ENCODE results near the gene MTUS2. TPM values are rescaled to one million over a fixed set of nuclear protein-coding genes. Genes with fewer than 3 reads are reported as not detected.

The MTUS2 gene
- total and polyA plus RNA-seq, 3 experiments from 2014 or later = 0.60 TPM; not detected in 2

DNA sequence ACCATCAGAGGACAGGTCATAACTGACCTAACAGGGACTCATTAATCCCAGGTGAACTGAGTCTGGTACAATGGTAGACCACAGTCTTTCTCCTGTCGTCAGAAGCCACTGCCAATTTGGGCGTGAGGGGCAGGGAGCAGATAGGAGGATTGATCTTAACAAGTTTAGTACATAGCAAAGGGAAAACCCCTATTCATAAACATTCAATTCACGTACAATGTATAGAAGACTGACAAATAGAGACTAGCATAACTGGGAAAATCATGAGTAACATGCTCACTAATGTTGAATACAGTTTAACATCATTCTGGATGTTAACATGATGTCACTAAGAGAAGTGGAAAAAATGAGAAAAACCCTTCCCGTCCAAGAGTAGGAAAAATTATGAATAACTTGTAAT, 721.3 kb downstream of the MTUS2 start:
- no peaks in the 10 kb centered on the region for H3K4me1 ChIP-seq (ENCODE audit: insufficient read depth, low read length)
- H3K9me3 Mint-ChIP-seq = no peaks in the 10 kb centered on the region
- H3K36me3 Mint-ChIP-seq = peaks cover 0 to 41% (median 7%) of the 10 kb centered on the region in 3 donors
- H3K27ac Mint-ChIP-seq = peak overlapping the region in 1 of 8 donors; percentile 10
- no peak overlapping the region for H3K27ac ChIP-seq (ENCODE audit: low read depth, low read length)
- no peaks in the 10 kb centered on the region for H3K36me3 ChIP-seq (ENCODE audit: insufficient read depth, low read length)
- DNase-seq = no peak
- no peak overlapping the region for H3K4me3 ChIP-seq (ENCODE audit: low read length)
- H3K4me1 Mint-ChIP-seq = peaks cover 23 to 45% (median 39%) of the 10 kb centered on the region in 3 donors
- ChIA-PET POLR2A (no interaction called here), CTCF (no interaction called here)
- no peaks in the 10 kb centered on the region for H3K27me3 ChIP-seq (ENCODE audit: insufficient read depth, low read length, poor library complexity, severe bottlenecking)
- no peaks in the 10 kb centered on the region for H3K9me3 ChIP-seq (ENCODE audit: low read length)
- H3K27me3 Mint-ChIP-seq = no peaks in the 10 kb centered on the region
- no peak overlapping the region for H3K4me3 Mint-ChIP-seq

GRCh38 chr13:29542381-29542780, 722.2 kb downstream of the MTUS2 start:
- no peak overlapping the region for H3K4me3 ChIP-seq (ENCODE audit: low read length)
- Mint-ChIP-seq H3K4me1 (peaks cover 23 to 45% (median 43%) of the 10 kb centered on the region in 3 donors), H3K36me3 (peaks cover 0 to 45% (median 9%) of the 10 kb centered on the region in 3 donors), H3K27ac (peak overlapping the region in 2 of 8 donors; percentile 27 to 66), H3K9me3 (no peaks in the 10 kb centered on the region), H3K4me3 (no peak overlapping the region), H3K27me3 (no peaks in the 10 kb centered on the region)
- ChIA-PET CTCF (interaction anchor here (1.6 kb wide), 1 partner anchor 34 kb away, joined by 3 read pairs; no protein-coding TSS in a partner anchor), POLR2A (no interaction called here)
- DNase-seq = no peak
- no peaks in the 10 kb centered on the region for H3K9me3 ChIP-seq (ENCODE audit: low read length)
- H3K36me3 ChIP-seq (ENCODE audit: insufficient read depth, low read length) = no peaks in the 10 kb centered on the region
- H3K4me1 ChIP-seq (ENCODE audit: insufficient read depth, low read length) = no peaks in the 10 kb centered on the region
- no peak overlapping the region for H3K27ac ChIP-seq (ENCODE audit: low read depth, low read length)
- H3K27me3 ChIP-seq (ENCODE audit: insufficient read depth, low read length, poor library complexity, severe bottlenecking) = no peaks in the 10 kb centered on the region

- ChIA-PET POLR2A (no interaction called here), CTCF (interaction anchor here (1.6 kb wide), 1 partner anchor 35 kb away, joined by 3 read pairs; no protein-coding TSS in a partner anchor)
- Mint-ChIP-seq H3K4me1 (peaks cover 16 to 37% (median 34%) of the 10 kb centered on the region in 3 donors), H3K27ac (peak overlapping the region in 1 of 8 donors; percentile 47), H3K4me3 (no peak overlapping the region), H3K9me3 (no peaks in the 10 kb centered on the region), H3K27me3 (no peaks in the 10 kb centered on the region), H3K36me3 (peaks cover 0 to 46% (median 9%) of the 10 kb centered on the region in 3 donors)
- Histone ChIP-seq H3K9me3 (ENCODE audit: low read length) (no peaks in the 10 kb centered on the region), H3K27ac (ENCODE audit: low read depth, low read length) (no peak overlapping the region), H3K4me1 (ENCODE audit: insufficient read depth, low read length) (no peaks in the 10 kb centered on the region), H3K36me3 (ENCODE audit: insufficient read depth, low read length) (peaks cover 5% of the 10 kb centered on the region), H3K4me3 (ENCODE audit: low read length) (no peak overlapping the region), H3K27me3 (ENCODE audit: insufficient read depth, low read length, poor library complexity, severe bottlenecking) (no peaks in the 10 kb centered on the region)
- DNase-seq = no peak
These were observed 723.4 kb downstream of the MTUS2 start for GRCh38 chr13:29543230-29544215.

- Mint-ChIP-seq H3K27ac (peak overlapping the region in 1 of 8 donors; percentile 60), H3K4me3 (no peak overlapping the region), H3K9me3 (no peaks in the 10 kb centered on the region), H3K27me3 (no peaks in the 10 kb centered on the region), H3K36me3 (peaks cover 8 to 59% (median 15%) of the 10 kb centered on the region in 3 donors), H3K4me1 (peaks cover 11 to 32% (median 23%) of the 10 kb centered on the region in 3 donors)
- H3K4me3 ChIP-seq (ENCODE audit: low read length) = no peak overlapping the region
- no peaks in the 10 kb centered on the region for H3K4me1 ChIP-seq (ENCODE audit: insufficient read depth, low read length)
- H3K27me3 ChIP-seq (ENCODE audit: insufficient read depth, low read length, poor library complexity, severe bottlenecking) = no peaks in the 10 kb centered on the region
- H3K27ac ChIP-seq (ENCODE audit: low read depth, low read length) = no peak overlapping the region
- DNase-seq = no peak
- POLR2A ChIA-PET = no interaction called here
- CTCF ChIA-PET = interaction anchor here (1.2 to 1.6 kb wide), 2 partner anchors 37 to 74 kb away, joined by 3 to 7 read pairs; no protein-coding TSS in a partner anchor
- H3K36me3 ChIP-seq (ENCODE audit: insufficient read depth, low read length) = peaks cover 12% of the 10 kb centered on the region
- no peaks in the 10 kb centered on the region for H3K9me3 ChIP-seq (ENCODE audit: low read length)
These were observed 725.8 kb downstream of the MTUS2 start for GRCh38 chr13:29545988-29546387.

GRCh38 chr13:29546662-29547061, 726.5 kb downstream of the MTUS2 start:
- Mint-ChIP-seq H3K27ac (peak overlapping the region in 2 of 8 donors; percentile 13 to 60), H3K9me3 (no peaks in the 10 kb centered on the region), H3K27me3 (no peaks in the 10 kb centered on the region), H3K4me1 (peaks cover 9 to 26% (median 16%) of the 10 kb centered on the region in 3 donors), H3K36me3 (peaks cover 13 to 61% (median 17%) of the 10 kb centered on the region in 3 donors), H3K4me3 (no peak overlapping the region)
- Histone ChIP-seq H3K9me3 (ENCODE audit: low read length) (no peaks in the 10 kb centered on the region), H3K36me3 (ENCODE audit: insufficient read depth, low read length) (peaks cover 12% of the 10 kb centered on the region), H3K27me3 (ENCODE audit: insufficient read depth, low read length, poor library complexity, severe bottlenecking) (no peaks in the 10 kb centered on the region), H3K4me1 (ENCODE audit: insufficient read depth, low read length) (no peaks in the 10 kb centered on the region), H3K27ac (ENCODE audit: low read depth, low read length) (no peak overlapping the region), H3K4me3 (ENCODE audit: low read length) (no peak overlapping the region)
- ChIA-PET POLR2A (no interaction called here), CTCF (interaction anchor here (1.1 to 1.6 kb wide), 2 partner anchors 38 kb away, joined by 3 to 7 read pairs; no protein-coding TSS in a partner anchor)
- DNase-seq = no peak

DNA sequence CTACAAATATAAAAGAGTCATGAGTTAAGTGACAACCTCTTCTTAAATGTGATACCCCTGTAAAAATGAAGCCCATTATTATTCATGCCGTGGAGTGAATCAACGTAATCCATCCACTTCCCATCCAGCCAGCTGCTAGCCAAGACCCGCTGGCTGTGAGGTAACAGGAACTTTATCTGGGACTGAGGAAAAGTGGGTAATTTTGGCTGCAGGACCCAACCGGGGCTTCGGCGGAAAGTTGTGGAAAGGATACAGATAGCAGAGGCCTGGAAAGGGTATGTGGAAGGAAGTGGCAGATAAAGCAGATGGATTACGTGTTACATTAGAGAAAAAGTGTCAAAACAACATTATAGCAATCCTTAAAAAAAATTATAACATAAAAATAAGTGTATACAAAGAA, 727.0 kb downstream of the MTUS2 start:
- no peaks in the 10 kb centered on the region for H3K4me1 ChIP-seq (ENCODE audit: insufficient read depth, low read length)
- no peaks in the 10 kb centered on the region for H3K9me3 ChIP-seq (ENCODE audit: low read length)
- no peak overlapping the region for H3K4me3 ChIP-seq (ENCODE audit: low read length)
- H3K27me3 ChIP-seq (ENCODE audit: insufficient read depth, low read length, poor library complexity, severe bottlenecking) = no peaks in the 10 kb centered on the region
- ChIA-PET CTCF (interaction anchor here (1.1 kb wide), 1 partner anchor 39 kb away, joined by 3 read pairs; no protein-coding TSS in a partner anchor), POLR2A (no interaction called here)
- H3K27ac ChIP-seq (ENCODE audit: low read depth, low read length) = no peak overlapping the region
- peak overlapping the region in 1 of 8 donors; percentile 32 for H3K27ac Mint-ChIP-seq
- no peaks in the 10 kb centered on the region for H3K27me3 Mint-ChIP-seq
- no peak overlapping the region for H3K4me3 Mint-ChIP-seq
- no peak for DNase-seq
- H3K4me1 Mint-ChIP-seq = peaks cover 9 to 26% (median 15%) of the 10 kb centered on the region in 3 donors
- H3K36me3 ChIP-seq (ENCODE audit: insufficient read depth, low read length) = peaks cover 12% of the 10 kb centered on the region
- peaks cover 13 to 66% (median 17%) of the 10 kb centered on the region in 3 donors for H3K36me3 Mint-ChIP-seq
- H3K9me3 Mint-ChIP-seq = no peaks in the 10 kb centered on the region

DNA sequence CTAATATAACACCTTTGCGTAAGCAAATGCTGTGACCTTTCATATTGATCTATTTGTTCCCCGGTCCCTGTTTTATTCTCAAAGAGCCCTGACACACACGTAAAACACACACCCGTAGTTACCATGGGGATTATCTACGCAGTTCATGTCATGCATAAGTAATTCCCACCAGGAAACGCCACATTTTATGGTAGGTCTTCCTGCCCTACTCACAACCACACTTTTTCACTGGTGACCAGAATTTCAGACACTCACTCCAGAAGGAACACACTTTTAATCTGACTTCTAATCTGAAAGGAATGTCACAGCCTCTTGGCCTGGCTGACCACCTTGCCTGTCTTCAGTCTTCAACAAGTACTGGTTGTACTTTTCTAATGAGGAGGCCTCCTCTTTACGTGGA, 728.6 kb downstream of the MTUS2 start:
- no peaks in the 10 kb centered on the region for H3K9me3 Mint-ChIP-seq
- no peaks in the 10 kb centered on the region for H3K27me3 Mint-ChIP-seq
- Histone ChIP-seq H3K9me3 (ENCODE audit: low read length) (no peaks in the 10 kb centered on the region), H3K27ac (ENCODE audit: low read depth, low read length) (no peak overlapping the region), H3K4me1 (ENCODE audit: insufficient read depth, low read length) (no peaks in the 10 kb centered on the region), H3K27me3 (ENCODE audit: insufficient read depth, low read length, poor library complexity, severe bottlenecking) (no peaks in the 10 kb centered on the region), H3K36me3 (ENCODE audit: insufficient read depth, low read length) (peaks cover 12% of the 10 kb centered on the region), H3K4me3 (ENCODE audit: low read length) (no peak overlapping the region)
- no peak for DNase-seq
- ChIA-PET CTCF (no interaction called here), POLR2A (no interaction called here)
- peaks cover 13 to 76% (median 28%) of the 10 kb centered on the region in 3 donors for H3K36me3 Mint-ChIP-seq
- peak overlapping the region in 1 of 8 donors; percentile 23 for H3K27ac Mint-ChIP-seq
- H3K4me1 Mint-ChIP-seq = peaks cover 7 to 15% (median 13%) of the 10 kb centered on the region in 3 donors
- no peak overlapping the region for H3K4me3 Mint-ChIP-seq

GRCh38 chr13:29550430-29550988, 730.4 kb downstream of the MTUS2 start:
- no peak overlapping the region for H3K4me3 Mint-ChIP-seq
- Histone ChIP-seq H3K9me3 (ENCODE audit: low read length) (no peaks in the 10 kb centered on the region), H3K27me3 (ENCODE audit: insufficient read depth, low read length, poor library complexity, severe bottlenecking) (no peaks in the 10 kb centered on the region), H3K4me3 (ENCODE audit: low read length) (no peak overlapping the region), H3K4me1 (ENCODE audit: insufficient read depth, low read length) (no peaks in the 10 kb centered on the region), H3K27ac (ENCODE audit: low read depth, low read length) (no peak overlapping the region), H3K36me3 (ENCODE audit: insufficient read depth, low read length) (peaks cover 12% of the 10 kb centered on the region)
- peaks cover 13 to 72% (median 28%) of the 10 kb centered on the region in 3 donors for H3K36me3 Mint-ChIP-seq
- H3K9me3 Mint-ChIP-seq = no peaks in the 10 kb centered on the region
- ChIA-PET CTCF (no interaction called here), POLR2A (no interaction called here)
- H3K27ac Mint-ChIP-seq = no peak overlapping the region
- H3K4me1 Mint-ChIP-seq = peaks cover 0 to 15% (median 5%) of the 10 kb centered on the region in 3 donors
- no peaks in the 10 kb centered on the region for H3K27me3 Mint-ChIP-seq
- DNase-seq = no peak
